Adrenal gland (tissue), 19 donors: Measurements from ENCODE around the gene CALR3. TPM values are rescaled to one million over a fixed set of nuclear protein-coding genes. Genes with fewer than 3 reads are reported as not detected.
"Not testable (repeated sequence)": the region's sequence is repeated elsewhere in the genome, so short reads cannot be mapped to it uniquely, and the experiment has no call there.

ENCODE experiments used
- DNase-seq, 7 donors: peaks; one replicate each; pipeline ENCODE4 v3.0.0-alpha.2; 2019 to 2020
- H3K27ac ChIP-seq, 5 donors: fragments of 200-600 bp; sonication (generic) in 4 of 5; 1 replicate in 3 of 5; 2 replicates in 2 of 5; pipeline versions ENCODE4 v1.5.1 to v1.8.0; 2016 to 2020; ENCODE audit warnings: mild to moderate bottlenecking in 1 of 5
- H3K27me3 ChIP-seq: fragments of 200-600 bp; 2 replicates; pipeline ENCODE4 v1.8.0; 2021
- H3K36me3 ChIP-seq, 2 donors: fragments of 200-600 bp; replicated peaks in 1 of 2; 1 replicate in 1 of 2; 2 replicates in 1 of 2; pipeline versions ENCODE4 v1.5.1 to v1.8.0; 2018 to 2022
- H3K4me1 ChIP-seq, 2 donors: fragments of 200-600 bp; replicated peaks in 1 of 2; 1 replicate in 1 of 2; 2 replicates in 1 of 2; pipeline versions ENCODE4 v1.5.1 to v1.8.0; 2018 to 2021
- H3K4me3 ChIP-seq, 4 donors: fragments of 200-600 bp; sonication (generic) in 3 of 4; one replicate each; pipeline ENCODE4 v1.5.1; 2016 to 2018
- H3K9me3 ChIP-seq, 3 donors: fragments of 200-600 bp; sonication (generic) in 1 of 3; replicated peaks in 1 of 3; 1 replicate in 2 of 3; 2 replicates in 1 of 3; pipeline versions ENCODE4 v1.5.1 to v1.8.0; 2016 to 2021
- CTCF ChIP-seq, 6 experiments: fragments of 450-650 bp in 4 of 6; fragments of 200-600 bp in 2 of 6; sonication (generic) in 1 of 6; IDR thresholded peaks; 1 replicate in 5 of 6; 2 replicates in 1 of 6; pipeline versions ENCODE4 v1.5.1 to v1.8.0; 2016 to 2021; ENCODE audit warnings: antibody characterized with exemption in 6 of 6, mild to moderate bottlenecking in 2 of 6, moderate library complexity in 1 of 6
- POLR2A ChIP-seq, 2 donors: fragments of 450-650 bp; IDR thresholded peaks; one replicate each; pipeline ENCODE4 v1.6.1; 2017; ENCODE audit warnings: antibody characterized with exemption in 2 of 2, mild to moderate bottlenecking in 2 of 2, moderate library complexity in 1 of 2
- WGBS, 4 donors: extraction: QIAGEN DNeasy Blood & Tissue Kit in 2 of 4; methylation state at CpG; one replicate each; pipeline versions ENCODE4 v1.1.5 to v1.1.7; 2013 to 2017; 5-methylcytosine and 5-hydroxymethylcytosine counted together
- intact Hi-C, 2 donors: fragments of 100-400 bp; cut with DNase I; formaldehyde crosslinking; loops; one replicate each; pipeline versions ENCODE4 v1.14.1 to v1.15.0; 2022 to 2023
- long read RNA-seq, 10 donors: library from polyadenylated mRNA in 3 of 10; unstranded in 2 of 10; stranded (forward) in 1 of 10; transcript quantifications; one replicate each; pipeline ENCODE4 v2.0.0 and lab custom pipeline, GENCODE V29; 2021 to 2026
- polyA plus RNA-seq, 3 donors: library from polyadenylated mRNA; stranded (reverse); fragments of 200-250 nt in 2 of 3; fragments of 350-450 nt in 1 of 3; fragmentation: Illumina TruSeq in 1 of 3; extraction: RNeasy Lipid Tissue Mini Kit (QIAGEN cat#74804) in 1 of 3; gene quantifications; one replicate each; pipeline ENCODE4 v1.2.3, GENCODE V29; 2013 to 2014
- total RNA-seq, 9 donors: library from RNA; depleted of rRNA in 4 of 9; stranded (reverse); fragments of >200 nt in 4 of 9; fragments of 120-200 nt in 1 of 9; fragmentation: NEBNext Ultra II Directional in 1 of 9; extraction: Animal tissue kit (Norgen Biotek cat#: 25700) in 1 of 9; gene quantifications; one replicate each; pipeline versions ENCODE4 v1.1.0 to v1.2.4, GENCODE V29; 2013 to 2023
- donor health status: healthy with polysubstance abuse.
- donor health status: Bipolar disorder and iron deficiency.
- donor health status: DM: yes; HTN: yes; CAD: no.
- donor health status: DM: no; HTN: no; CAD: no.
- donor health status: DM: no; HTN: no; CAD: no.
- donor health status: DM: yes; HTN: yes; CAD: no.

CALR3 gene
- total RNA-seq (under 1 TPM in 2 of 9 donors, not detected in 7; 0.17 to 0.41 TPM), polyA plus RNA-seq (under 1 TPM in 2 of 3 donors, not detected in 1; 0.07 to 0.11 TPM)
- long read RNA-seq, donor 1, partial matches to known transcripts: 0 of 1 reads
- long read RNA-seq, donor 1, other reads (novel, unspliced or antisense): 0 of 1 reads
- long read RNA-seq, donor 2: 0 reads
- long read RNA-seq, donor 3: 0 reads
- long read RNA-seq, donor 4: 0 reads
- long read RNA-seq, donor 5: 0 reads
- long read RNA-seq, donor 6: 0 reads
- long read RNA-seq, donor 7: 0 reads
- long read RNA-seq, donor 8: 0 reads
- long read RNA-seq, donor 9: 0 reads
- long read RNA-seq, donor 10: 0 reads

GRCh38 chr19:16495982-16496612 is at the start of gene CALR3, which contains the start of gene C19orf44:
CALR3 (minus strand) TSS chr19:16496167; CDS start chr19:16496129, 38 bp downstream.
C19orf44 (plus strand) TSS chr19:16496394; CDS start chr19:16500793, 4,399 bp downstream.
- intact Hi-C loops: no loop called here
- peaks cover 0 to 5% of the 10 kb centered on the region in 2 donors for H3K36me3 ChIP-seq
- no peak for TF ChIP-seq POLR2A (IDR thresholded peaks at IDR 0.05)
- peak in 4 of 6 experiments; percentile 22 to 38 (median 32) for TF ChIP-seq CTCF (IDR thresholded peaks at IDR 0.05)
- DNase-seq: peak; percentile 98 to 100 (median 99)
- H3K4me3 ChIP-seq: peak within 1 kb of the TSS; percentile 32 to 77 (median 58)
- peak within 1 kb of the TSS in 3 of 5 donors; percentile 40 to 70 (median 59) for H3K27ac ChIP-seq
- H3K9me3 ChIP-seq: no peaks in the 10 kb centered on the region
- 0 to 3% (median 1%) methylated on average over 14 to 52 of the region's 52 CpGs for WGBS, 4 donors
- no peaks in the 10 kb centered on the region for H3K27me3 ChIP-seq
- H3K4me1 ChIP-seq: peaks cover 4 to 8% of the 10 kb centered on the region in 2 donors

DNA sequence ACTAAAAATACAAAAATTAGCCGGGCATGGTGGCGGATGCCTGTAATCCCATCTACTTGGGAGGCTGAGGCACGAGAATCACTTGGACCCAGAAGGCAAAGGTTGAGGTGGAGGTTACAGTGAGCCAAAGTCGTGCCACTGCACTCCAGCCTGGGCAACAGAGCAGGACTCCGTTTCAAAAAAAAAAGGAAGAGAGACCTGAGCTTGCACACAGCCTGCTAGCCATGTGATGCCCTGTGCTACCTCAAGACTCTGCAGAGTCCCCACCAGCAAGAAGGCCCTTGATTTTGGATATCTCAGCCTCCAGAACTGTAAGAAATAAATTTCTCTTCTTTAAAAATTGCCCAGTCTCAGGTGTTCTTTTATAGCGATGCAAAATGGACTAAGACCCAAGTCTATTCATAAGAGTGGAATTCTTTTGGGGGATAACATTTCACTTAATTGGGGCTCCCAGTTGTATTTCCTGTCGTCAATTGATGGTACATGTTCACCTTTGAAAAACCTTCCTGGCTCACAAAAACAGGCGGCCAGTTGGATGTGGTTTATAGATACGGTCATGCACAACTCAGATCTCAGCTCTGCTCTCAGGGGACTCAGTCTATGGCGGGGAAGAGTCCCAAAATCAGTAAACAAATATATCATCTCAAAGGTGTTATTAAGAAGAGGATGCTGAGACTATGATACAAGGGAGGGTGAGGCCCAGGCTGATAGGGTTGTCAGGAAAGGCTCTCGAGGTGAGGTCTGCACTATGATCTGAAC is 48.7 kb upstream of the CALR3 start:
- peaks cover 0 to 9% of the 10 kb centered on the region in 2 donors for H3K36me3 ChIP-seq
- no peaks in the 10 kb centered on the region for H3K27me3 ChIP-seq
- DNase-seq: no peak
- no peak overlapping the region for H3K27ac ChIP-seq
- H3K9me3 ChIP-seq: no peaks in the 10 kb centered on the region
- no peak overlapping the region for H3K4me3 ChIP-seq
- TF ChIP-seq POLR2A (IDR thresholded peaks at IDR 0.05) (no peak), CTCF (IDR thresholded peaks at IDR 0.05) (no peak)
- peaks cover 12 to 36% of the 10 kb centered on the region in 2 donors for H3K4me1 ChIP-seq
- WGBS, 4 donors: 86 to 93% (median 88%) methylated on average over 10 to 11 of the region's 11 CpGs
- intact Hi-C loops: no loop called here

- intact Hi-C loops, H3K9me3 ChIP-seq, H3K27ac ChIP-seq, H3K27me3 ChIP-seq, DNase-seq, H3K4me3 ChIP-seq: not testable (repeated sequence)
- Histone ChIP-seq H3K36me3 (peaks cover 0 to 12% of the 10 kb centered on the region in 2 donors), H3K4me1 (peaks cover 12 to 38% of the 10 kb centered on the region in 2 donors)
- 85 to 89% (median 87%) methylated on average over 6 of the region's 6 CpGs for WGBS, 4 donors
These were observed 47.8 kb upstream of the CALR3 start for GRCh38 chr19:16543734-16544133.

DNA sequence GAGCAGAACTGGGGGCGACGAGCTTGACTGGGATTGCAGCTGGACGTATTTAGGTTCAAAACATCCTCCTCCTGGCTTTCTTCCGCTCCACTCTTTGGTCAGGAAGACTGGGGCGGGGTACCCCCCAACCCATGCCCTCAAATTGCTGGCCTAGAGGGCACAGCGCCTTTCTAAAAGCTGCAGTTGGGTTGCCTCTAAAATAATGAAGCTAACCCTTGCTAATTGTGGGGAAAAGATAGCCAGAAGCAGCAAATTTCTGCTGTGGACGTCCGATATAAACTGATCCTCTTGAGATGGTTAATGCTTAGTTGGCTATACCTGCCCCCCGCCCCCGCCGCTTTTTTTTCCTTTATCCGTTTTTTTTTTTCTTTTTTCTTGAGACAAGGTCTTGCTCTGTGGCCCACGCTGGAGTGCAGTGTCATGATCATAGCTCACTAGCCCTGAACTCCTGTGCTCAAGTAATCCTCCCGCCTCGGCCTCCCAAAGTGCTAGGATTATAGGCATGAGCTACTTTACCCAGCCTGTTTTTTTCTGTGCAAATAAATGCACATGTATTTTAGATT is 47.0 kb upstream of the CALR3 start:
- Histone ChIP-seq H3K27ac (peak overlapping the region in 4 of 5 donors; percentile 74 to 89 (median 83)), H3K36me3 (peaks cover 0 to 12% of the 10 kb centered on the region in 2 donors), H3K27me3 (no peaks in the 10 kb centered on the region), H3K9me3 (no peaks in the 10 kb centered on the region), H3K4me3 (peak overlapping the region; percentile 20 to 82 (median 64)), H3K4me1 (peaks cover 12 to 38% of the 10 kb centered on the region in 2 donors)
- DNase-seq: no peak
- 4 to 8% (median 5%) methylated on average over 12 to 15 of the region's 15 CpGs for WGBS, 4 donors
- TF ChIP-seq POLR2A (IDR thresholded peaks at IDR 0.05): no peak
- no peak for TF ChIP-seq CTCF (IDR thresholded peaks at IDR 0.05)
- intact Hi-C loops: no loop called here
